Measurements from ENCODE around the gene ATXN7L1. TPM values are rescaled to one million over a fixed set of nuclear protein-coding genes. Genes with fewer than 3 reads are reported as not detected.

ATXN7L1 gene
- polyA plus RNA-seq, 3 donors: 8.0 to 10.5 (median 9.9) TPM

GRCh38 chr7:105759670-105760550 is 116.5 kb downstream of the ATXN7L1 start:
- peak in 2 of 3 donors; percentile 19 to 23 for DNase-seq (ENCODE audit: low read depth in 3 of 3, low spot score in 2 of 3)

GRCh38 chr7:105756367-105756766 is 120.0 kb downstream of the ATXN7L1 start:
- no peak for DNase-seq (ENCODE audit: low read depth in 3 of 3, low spot score in 2 of 3)

- no peak for DNase-seq (ENCODE audit: low read depth in 3 of 3, low spot score in 2 of 3)
These were observed 123.6 kb downstream of the ATXN7L1 start for GRCh38 chr7:105752671-105753275.

DNA sequence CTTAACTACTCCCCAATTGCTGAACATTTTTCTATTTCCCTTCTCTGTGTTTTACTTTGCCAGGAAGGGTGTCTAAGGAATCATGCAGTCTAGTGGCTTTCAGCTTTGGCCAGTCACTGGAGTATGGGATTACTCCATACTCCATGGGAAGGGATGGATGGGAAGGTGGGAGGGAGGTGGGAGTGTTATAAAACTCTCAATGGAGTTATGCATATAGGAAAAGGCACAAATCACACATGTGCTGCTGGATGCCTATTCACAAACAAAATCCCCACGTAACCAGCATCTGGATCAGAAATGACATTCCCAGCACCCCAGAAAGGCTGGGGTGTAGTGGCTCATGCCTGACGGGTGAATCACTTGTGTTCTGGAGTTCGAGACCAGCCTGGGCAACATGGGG is 125.3 kb downstream of the ATXN7L1 start:
- DNase-seq (ENCODE audit: low read depth in 3 of 3, low spot score in 2 of 3): no peak

GRCh38 chr7:105748701-105749100 is 127.7 kb downstream of the ATXN7L1 start:
- DNase-seq (ENCODE audit: low read depth in 3 of 3, low spot score in 2 of 3): no peak

- no peak for DNase-seq (ENCODE audit: low read depth in 3 of 3, low spot score in 2 of 3)
These were observed 130.6 kb downstream of the ATXN7L1 start for GRCh38 chr7:105745681-105746330.

- DNase-seq (ENCODE audit: low read depth in 3 of 3, low spot score in 2 of 3): no peak
These were observed 132.1 kb downstream of the ATXN7L1 start for GRCh38 chr7:105744258-105744657.

- no peak for DNase-seq (ENCODE audit: low read depth in 3 of 3, low spot score in 2 of 3)
These were observed 132.9 kb downstream of the ATXN7L1 start for GRCh38 chr7:105743351-105744090.

DNA sequence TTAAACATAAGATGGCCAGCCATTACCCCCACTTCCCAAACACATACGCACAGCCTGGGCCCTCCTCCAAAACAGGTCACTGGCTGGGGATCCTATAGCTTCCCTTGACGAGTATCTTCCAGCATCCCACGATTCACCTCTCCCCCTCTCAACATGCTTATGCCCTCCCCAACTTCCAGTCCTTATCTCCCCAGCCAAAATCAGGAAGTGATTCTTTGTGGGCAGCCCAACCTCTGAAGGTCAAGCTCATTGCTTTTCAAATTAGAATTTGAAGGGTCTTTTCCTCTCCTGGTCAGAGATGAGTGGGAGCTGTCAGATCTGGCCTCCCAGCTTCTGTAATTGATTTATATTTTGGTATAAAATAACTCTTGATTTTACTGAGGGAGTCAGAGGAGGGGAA is 133.6 kb downstream of the ATXN7L1 start:
- no peak for DNase-seq (ENCODE audit: low read depth in 3 of 3, low spot score in 2 of 3)

DNA sequence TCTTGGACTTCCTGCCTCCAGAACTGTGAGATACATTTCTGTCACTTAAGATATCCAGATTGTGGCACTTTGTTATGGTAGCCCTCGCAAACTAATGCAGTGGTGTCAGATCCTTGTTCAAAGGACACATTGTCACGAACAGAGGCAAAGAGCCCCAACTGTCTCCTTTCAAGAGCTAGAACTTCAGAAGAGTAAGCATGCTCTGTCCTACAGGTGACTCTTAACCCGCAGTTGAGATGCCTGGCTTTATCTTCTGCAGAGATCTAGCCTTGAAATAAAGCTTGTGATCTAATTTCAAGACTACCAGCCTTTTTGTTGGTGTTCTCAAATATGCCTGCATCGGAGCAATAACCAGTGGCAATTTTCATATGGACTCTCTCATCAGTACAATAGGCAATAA is 134.4 kb downstream of the ATXN7L1 start:
- no peak for DNase-seq (ENCODE audit: low read depth in 3 of 3, low spot score in 2 of 3)

- no peak for DNase-seq (ENCODE audit: low read depth in 3 of 3, low spot score in 2 of 3)
These were observed 138.3 kb downstream of the ATXN7L1 start for GRCh38 chr7:105738133-105738532.

- no peak for DNase-seq (ENCODE audit: low read depth in 3 of 3, low spot score in 2 of 3)
These were observed 142.2 kb downstream of the ATXN7L1 start for GRCh38 chr7:105734233-105734632.

- DNase-seq (ENCODE audit: low read depth in 3 of 3, low spot score in 2 of 3): no peak
These were observed 145.4 kb downstream of the ATXN7L1 start for GRCh38 chr7:105731042-105731441.

GRCh38 chr7:105728028-105728427 is 148.4 kb downstream of the ATXN7L1 start:
- no peak for DNase-seq (ENCODE audit: low read depth in 3 of 3, low spot score in 2 of 3)

GRCh38 chr7:105724688-105725087 is 151.7 kb downstream of the ATXN7L1 start:
- DNase-seq (ENCODE audit: low read depth in 3 of 3, low spot score in 2 of 3): no peak

DNA sequence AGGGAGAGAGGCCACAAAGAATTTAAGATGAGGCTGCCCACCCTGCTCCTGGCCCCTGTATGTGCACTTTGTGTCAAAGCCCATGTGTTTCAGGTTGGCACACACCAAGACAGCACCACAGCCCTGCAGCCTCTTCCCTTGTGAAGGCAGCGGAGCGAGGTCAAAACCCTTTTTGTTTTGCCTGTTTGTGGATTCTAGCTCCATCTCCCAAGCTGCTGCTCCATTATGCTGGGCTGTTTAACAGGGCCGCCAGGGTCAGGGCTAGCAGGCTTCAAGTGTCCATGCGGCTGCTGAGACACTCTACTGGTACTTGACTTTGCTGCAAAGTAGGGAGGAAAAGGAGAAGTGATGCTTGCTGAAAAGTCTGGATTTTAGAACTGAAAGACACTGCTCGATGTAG is 152.8 kb downstream of the ATXN7L1 start:
- peak in 1 of 3 donors; percentile 7 for DNase-seq (ENCODE audit: low read depth in 3 of 3, low spot score in 2 of 3)

DNA sequence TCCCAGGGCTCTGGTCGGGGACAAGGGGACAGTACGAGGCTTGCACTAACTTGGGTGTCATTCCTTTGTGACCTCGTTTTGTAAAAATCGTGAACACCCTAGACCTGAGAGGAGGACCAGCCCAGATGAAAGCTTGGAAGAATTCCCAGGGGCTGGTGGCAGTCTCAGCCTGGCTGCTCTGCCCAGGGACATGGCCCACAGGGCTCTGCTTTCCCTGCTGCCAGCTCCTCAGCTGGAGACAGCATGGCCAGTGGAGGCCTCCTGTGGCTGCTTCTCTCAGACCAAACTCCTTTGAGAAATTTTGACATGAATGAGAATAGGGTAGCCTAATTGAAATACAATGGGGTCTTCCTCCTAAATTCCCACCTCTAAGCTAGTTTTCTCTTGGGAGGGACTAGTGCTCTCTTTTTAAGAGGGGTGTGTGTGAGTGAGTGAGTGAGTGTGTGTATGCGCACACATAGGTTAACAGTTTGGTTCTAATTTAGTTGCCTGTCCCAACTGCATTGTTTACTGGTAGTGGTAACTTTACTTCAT is 154.8 kb downstream of the ATXN7L1 start:
- DNase-seq (ENCODE audit: low read depth in 3 of 3, low spot score in 2 of 3): no peak

GRCh38 chr7:105719919-105720318 is 156.5 kb downstream of the ATXN7L1 start:
- DNase-seq (ENCODE audit: low read depth in 3 of 3, low spot score in 2 of 3): no peak

GRCh38 chr7:105719395-105719794 is 157.0 kb downstream of the ATXN7L1 start:
- DNase-seq (ENCODE audit: low read depth in 3 of 3, low spot score in 2 of 3): no peak

DNA sequence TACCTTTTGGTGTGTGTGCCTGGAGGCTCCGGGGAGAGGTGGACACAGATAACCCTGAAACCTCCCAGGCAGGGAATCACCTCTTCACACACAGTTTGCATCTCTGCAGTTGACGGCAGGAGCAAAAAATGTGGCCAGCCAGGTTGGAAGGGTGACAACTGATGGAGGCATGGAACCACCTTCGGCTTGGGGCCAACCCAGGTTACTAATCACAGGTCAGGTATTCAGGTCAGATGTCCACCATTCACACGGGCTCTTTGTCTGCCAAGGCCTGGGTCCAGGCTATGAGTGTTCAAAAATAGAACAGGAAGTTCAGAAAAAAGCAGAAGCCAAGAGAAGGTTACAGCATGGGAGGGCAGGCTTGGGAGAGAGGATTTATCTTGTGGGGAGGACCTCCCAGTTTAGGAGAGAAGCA is 157.9 kb downstream of the ATXN7L1 start:
- no peak for DNase-seq (ENCODE audit: low read depth in 3 of 3, low spot score in 2 of 3)

DNA sequence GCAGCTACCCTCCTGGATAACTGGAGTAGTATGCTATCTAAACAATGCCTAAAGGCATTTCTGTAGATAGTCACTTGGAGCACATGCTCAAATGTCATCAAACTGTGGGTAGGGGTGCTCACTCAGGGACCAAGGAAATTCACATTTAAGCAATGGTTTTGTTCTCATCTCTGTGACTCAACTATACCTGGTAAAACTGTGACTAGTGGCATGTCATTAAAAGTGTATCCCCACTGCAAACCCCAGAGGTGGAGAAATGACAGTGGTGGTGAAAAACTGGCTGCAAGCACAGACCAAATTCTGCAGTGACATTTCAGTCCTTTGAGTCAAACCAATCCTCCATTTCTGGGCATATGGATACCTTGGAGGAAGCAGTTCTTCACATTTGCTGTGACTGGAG is 160.9 kb downstream of the ATXN7L1 start:
- no peak for DNase-seq (ENCODE audit: low read depth in 3 of 3, low spot score in 2 of 3)

All from right renal cortex interstitium (tissue), 3 donors.